Lower lobe of right lung (tissue), 2 donors: ENCODE measurements around the gene DOCK8. TPM values are rescaled to one million over a fixed set of nuclear protein-coding genes. Genes with fewer than 3 reads are reported as not detected.

Source experiments
- ATAC-seq, 2 donors: fragments of 200-7000 bp; cut with Tn5 transposase; one replicate each; pipeline ENCODE4 v1.9.1; 2020 to 2022; ENCODE audit warnings: mild to moderate bottlenecking in 2 of 2, moderate library complexity in 2 of 2
- DNase-seq: peaks from one replicate; pipeline ENCODE4 v3.0.0-alpha.2; 2020
- H3K27ac ChIP-seq: fragments of 200-600 bp; one replicate; pipeline ENCODE4 v1.8.0; 2022
- H3K27me3 ChIP-seq: fragments of 200-600 bp; one replicate; pipeline ENCODE4 v1.8.0; 2022; ENCODE audit warnings: low read depth
- H3K36me3 ChIP-seq: fragments of 200-600 bp; one replicate; pipeline ENCODE4 v1.8.0; 2022; ENCODE audit warnings: mild to moderate bottlenecking
- H3K4me1 ChIP-seq: fragments of 200-600 bp; one replicate; pipeline ENCODE4 v1.8.0; 2022
- H3K4me3 ChIP-seq: fragments of 200-600 bp; one replicate; pipeline ENCODE4 v1.8.0; 2022; ENCODE audit warnings: mild to moderate bottlenecking
- H3K9me3 ChIP-seq: fragments of 200-600 bp; one replicate; pipeline ENCODE4 v1.8.0; 2022
- intact Hi-C: fragments of 100-400 bp; cut with DNase I; formaldehyde crosslinking; loops from one replicate; pipeline ENCODE4 v1.11.0; 2022
- total RNA-seq: library from RNA; stranded (reverse); fragmentation: NEBNext Ultra II Directional; extraction: Animal tissue kit (Norgen Biotek cat#: 25700); gene quantifications from one replicate; pipeline ENCODE4 v1.2.1, GENCODE V29; 2021
- TF ChIP-seq, protein P1 (sequence below): fragments of 200-600 bp; IDR thresholded peaks from one replicate; pipeline ENCODE4 v1.8.0; 2022; ENCODE audit warnings: antibody characterized with exemption, mild to moderate bottlenecking
- donor health status: DM: no; HTN: yes; CAD: no; lungs with severe emphysema.

Gene DOCK8
- total RNA-seq, 1 donor from 2014 or later, result 112 TPM

DNA sequence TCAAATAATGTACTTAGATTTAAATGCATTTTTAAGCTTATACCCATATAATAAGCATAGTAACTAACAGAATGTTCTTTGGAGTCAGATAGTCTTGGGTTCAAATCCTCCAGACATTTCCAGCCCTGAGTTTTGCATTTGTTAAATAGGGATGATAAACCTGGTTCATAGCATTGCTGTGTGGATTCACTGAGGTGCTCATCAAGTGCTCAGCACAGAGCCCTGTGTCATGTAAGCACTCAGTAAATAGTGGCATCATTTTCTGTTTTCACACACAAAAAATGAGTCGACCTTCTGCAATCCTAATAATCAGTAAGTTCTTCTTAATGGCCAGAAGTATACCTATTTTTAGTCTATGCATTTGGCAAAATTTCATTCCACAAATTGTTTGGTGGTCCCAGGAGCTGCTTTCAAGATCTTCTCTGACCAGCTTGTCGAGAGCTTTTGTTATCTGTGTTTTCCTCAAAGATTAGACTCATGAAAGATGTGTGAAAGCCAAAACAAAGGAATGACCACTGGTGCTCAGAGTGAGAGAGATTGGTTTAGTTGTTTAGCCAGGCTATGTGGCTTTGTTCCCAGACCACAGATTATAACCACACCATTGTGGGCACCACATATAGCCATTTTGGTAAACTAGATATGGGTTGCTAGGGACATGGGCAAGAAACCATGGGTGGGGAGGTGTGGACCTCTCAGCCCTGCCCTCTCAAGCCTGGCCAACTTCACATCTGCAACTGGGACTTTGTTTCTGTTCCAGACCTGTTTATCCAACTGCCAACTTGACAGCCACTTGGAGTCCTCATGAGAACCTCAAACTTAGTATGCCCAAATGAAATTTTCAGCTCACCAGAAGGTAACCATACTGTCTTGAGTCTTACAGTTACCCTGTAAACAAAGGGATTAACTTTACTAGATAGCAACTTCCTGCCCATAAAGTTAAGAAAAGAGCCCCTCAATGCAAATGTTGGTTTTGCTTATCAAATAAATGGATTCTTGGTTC, 45.0 kb downstream of the DOCK8 start:
- intact Hi-C loops, result no loop called here
- Histone ChIP-seq H3K27ac (no peak overlapping the region), H3K36me3 (no peaks in the 10 kb centered on the region), H3K27me3 (no peaks in the 10 kb centered on the region), H3K4me1 (no peaks in the 10 kb centered on the region), H3K4me3 (no peak overlapping the region), H3K9me3 (no peaks in the 10 kb centered on the region)
- DNase-seq (no peak), ATAC-seq (no peak)
- TF ChIP-seq, protein P1, sequence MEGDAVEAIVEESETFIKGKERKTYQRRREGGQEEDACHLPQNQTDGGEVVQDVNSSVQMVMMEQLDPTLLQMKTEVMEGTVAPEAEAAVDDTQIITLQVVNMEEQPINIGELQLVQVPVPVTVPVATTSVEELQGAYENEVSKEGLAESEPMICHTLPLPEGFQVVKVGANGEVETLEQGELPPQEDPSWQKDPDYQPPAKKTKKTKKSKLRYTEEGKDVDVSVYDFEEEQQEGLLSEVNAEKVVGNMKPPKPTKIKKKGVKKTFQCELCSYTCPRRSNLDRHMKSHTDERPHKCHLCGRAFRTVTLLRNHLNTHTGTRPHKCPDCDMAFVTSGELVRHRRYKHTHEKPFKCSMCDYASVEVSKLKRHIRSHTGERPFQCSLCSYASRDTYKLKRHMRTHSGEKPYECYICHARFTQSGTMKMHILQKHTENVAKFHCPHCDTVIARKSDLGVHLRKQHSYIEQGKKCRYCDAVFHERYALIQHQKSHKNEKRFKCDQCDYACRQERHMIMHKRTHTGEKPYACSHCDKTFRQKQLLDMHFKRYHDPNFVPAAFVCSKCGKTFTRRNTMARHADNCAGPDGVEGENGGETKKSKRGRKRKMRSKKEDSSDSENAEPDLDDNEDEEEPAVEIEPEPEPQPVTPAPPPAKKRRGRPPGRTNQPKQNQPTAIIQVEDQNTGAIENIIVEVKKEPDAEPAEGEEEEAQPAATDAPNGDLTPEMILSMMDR, result no peak

DNA sequence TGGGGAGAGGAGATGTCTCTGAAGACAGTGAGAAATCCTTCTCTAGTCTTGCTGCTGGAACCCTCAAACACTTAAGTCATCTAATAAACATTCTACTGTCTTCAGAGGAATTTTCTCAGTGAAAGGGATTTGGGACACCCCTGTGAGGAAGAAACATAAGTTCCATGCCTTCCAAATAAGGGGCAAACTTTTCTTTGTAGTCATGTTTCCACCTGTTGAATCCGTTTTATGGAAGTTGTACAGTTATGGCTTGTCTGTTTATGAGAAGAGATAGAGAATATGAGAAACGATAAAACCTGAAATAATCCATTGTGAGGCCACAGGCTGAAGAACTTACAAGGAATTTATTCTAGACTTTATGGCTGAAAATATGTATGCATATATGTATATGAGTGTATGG, 49.6 kb downstream of the DOCK8 start:
- H3K4me3 ChIP-seq, result no peak overlapping the region
- intact Hi-C loops, result no loop called here
- TF ChIP-seq, protein P1, result no peak
- H3K27ac ChIP-seq, result no peak overlapping the region
- DNase-seq (no peak), ATAC-seq (no peak)
- H3K9me3 ChIP-seq, result no peaks in the 10 kb centered on the region
- H3K27me3 ChIP-seq, result no peaks in the 10 kb centered on the region
- no peaks in the 10 kb centered on the region for H3K36me3 ChIP-seq
- H3K4me1 ChIP-seq, result peaks cover 4% of the 10 kb centered on the region

- intact Hi-C loops, result no loop called here
- peaks cover 4% of the 10 kb centered on the region for H3K4me1 ChIP-seq
- DNase-seq (no peak), ATAC-seq (no peak)
- H3K36me3 ChIP-seq, result no peaks in the 10 kb centered on the region
- no peaks in the 10 kb centered on the region for H3K9me3 ChIP-seq
- TF ChIP-seq, protein P1, result no peak
- H3K4me3 ChIP-seq, result no peak overlapping the region
- H3K27me3 ChIP-seq, result no peaks in the 10 kb centered on the region
- no peak overlapping the region for H3K27ac ChIP-seq
These were observed 50.7 kb downstream of the DOCK8 start for GRCh38 chr9:265209-265870.

DNA sequence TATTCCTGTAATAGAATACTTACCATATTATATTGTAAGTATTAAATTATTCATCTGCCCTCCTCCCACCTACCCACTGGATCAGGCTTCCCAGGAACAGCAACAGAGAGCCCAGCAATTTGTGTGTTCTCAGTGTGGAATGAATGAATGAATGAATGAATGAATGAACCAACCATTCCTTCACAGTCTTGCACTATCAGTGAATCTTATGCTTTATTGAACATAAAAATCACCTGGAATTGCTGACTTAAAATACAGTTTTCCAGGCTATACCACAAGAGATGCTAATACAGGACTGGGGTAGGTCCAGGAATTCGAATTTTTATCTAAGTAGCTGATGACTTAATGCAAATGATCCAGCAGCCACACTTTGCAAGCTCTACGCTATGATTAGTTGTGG, 51.6 kb downstream of the DOCK8 start:
- H3K4me1 ChIP-seq, result peaks cover 4% of the 10 kb centered on the region
- DNase-seq, result no peak
- no peak for ATAC-seq
- H3K36me3 ChIP-seq, result no peaks in the 10 kb centered on the region
- intact Hi-C loops, result no loop called here
- no peaks in the 10 kb centered on the region for H3K27me3 ChIP-seq
- no peak overlapping the region for H3K27ac ChIP-seq
- no peaks in the 10 kb centered on the region for H3K9me3 ChIP-seq
- H3K4me3 ChIP-seq, result no peak overlapping the region
- TF ChIP-seq, protein P1, result no peak

DNA sequence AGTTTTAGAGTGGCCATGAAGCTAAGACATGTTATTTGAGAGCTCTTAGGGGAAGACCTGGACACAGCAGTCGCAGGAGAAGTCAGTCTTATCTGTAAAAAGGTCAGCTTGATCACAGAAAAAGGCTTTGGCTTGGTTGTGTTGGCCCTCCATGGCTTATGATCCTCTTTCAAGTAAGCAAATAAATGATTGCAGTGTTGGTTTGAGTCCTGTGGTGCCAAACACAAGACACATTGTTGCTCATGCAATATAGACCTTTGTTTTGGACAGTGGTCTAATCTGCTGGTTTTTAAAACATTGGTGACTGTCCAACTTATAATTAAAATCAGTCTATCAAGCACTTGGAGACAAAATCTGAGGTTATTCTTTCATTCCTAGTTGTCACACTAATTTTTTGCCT, 54.0 kb downstream of the DOCK8 start:
- Histone ChIP-seq H3K4me1 (peaks cover 9% of the 10 kb centered on the region), H3K4me3 (no peak overlapping the region)
- intact Hi-C loops, result no loop called here

More for the DNA sequence above, 54.0 kb downstream of the DOCK8 start:
- H3K9me3 ChIP-seq, result no peaks in the 10 kb centered on the region
- H3K36me3 ChIP-seq, result no peaks in the 10 kb centered on the region
- ATAC-seq (no peak), DNase-seq (no peak)
- H3K27ac ChIP-seq, result no peak overlapping the region
- H3K27me3 ChIP-seq, result no peaks in the 10 kb centered on the region
- TF ChIP-seq, protein P1, result no peak
